HG03095 (cell line): ENCODE measurements around the gene DEUP1.

Source experiments
- ATAC-seq: cut with Tn5 transposase; IDR thresholded peaks from one replicate; pipeline ENCODE4 v1.9.1; 2021; ENCODE audit warnings: moderate library complexity; ENCODE audit not compliant: unreplicated experiment

Gene DEUP1

DNA sequence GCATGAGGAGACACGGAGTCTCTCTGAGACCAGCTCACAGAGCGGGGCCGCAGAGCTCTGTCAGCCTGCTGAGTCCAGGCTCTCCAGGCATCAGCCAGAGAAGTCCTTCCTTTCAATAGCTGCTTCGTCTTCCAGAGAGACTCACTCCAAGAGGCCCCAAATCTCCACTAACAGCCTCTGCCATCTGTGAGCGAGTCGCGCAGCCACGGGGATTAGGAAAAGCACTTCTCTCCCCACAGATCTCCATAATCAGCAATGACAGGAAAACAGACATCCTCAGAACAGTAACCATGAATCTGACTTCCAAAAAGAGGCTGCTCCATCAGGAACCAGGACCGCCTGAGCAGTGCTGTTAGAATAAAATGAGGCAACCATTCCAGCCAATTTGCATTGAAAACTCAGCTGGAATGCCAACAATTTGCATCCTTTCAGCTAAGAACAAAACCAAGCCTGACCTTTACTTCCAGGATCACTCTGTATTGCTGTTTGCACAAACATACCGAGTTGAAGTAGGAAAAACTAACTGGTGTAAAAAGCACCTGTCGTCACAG lies 147.2 kb downstream of the DEUP1 start:
- ATAC-seq: no peak

DNA sequence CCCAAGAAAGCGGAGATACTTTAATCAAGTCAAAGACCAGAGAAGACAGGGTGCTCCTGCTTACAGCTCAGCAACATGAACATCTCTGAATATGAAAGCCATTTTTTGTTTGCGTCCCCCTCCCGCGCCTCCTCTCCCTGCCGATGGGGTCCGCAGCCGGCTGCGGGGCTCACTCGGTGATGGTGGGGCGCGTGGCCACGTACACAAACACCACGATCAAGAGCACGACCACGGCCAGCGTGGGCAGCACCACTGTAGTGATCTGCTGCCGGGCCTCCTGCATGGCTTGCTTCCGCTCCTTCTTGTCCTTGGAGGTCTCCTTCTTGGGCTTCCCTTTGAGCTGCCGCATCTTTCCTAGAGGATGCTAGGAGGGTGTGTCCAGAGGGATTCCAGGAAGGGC lies 148.3 kb downstream of the DEUP1 start:
- no peak for ATAC-seq

DNA sequence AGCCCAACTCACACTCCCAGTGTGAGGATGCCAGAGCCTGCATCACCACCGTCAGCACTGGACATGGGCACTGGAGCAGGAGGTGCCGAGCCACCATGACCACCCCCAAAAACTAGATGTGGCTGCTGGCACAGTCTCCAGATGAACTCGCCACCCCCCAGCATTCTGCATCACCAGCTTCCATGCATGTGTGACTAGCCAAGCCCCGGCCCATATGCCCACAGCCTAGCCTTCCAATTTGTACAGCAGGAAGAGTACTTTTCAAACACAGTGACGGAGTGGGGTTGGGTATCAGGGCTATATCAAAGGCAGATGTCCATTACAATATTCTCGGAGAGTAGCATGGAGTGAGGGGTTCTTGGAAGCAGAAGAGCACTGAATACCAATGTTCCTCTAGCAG lies 149.7 kb downstream of the DEUP1 start:
- no peak for ATAC-seq

DNA sequence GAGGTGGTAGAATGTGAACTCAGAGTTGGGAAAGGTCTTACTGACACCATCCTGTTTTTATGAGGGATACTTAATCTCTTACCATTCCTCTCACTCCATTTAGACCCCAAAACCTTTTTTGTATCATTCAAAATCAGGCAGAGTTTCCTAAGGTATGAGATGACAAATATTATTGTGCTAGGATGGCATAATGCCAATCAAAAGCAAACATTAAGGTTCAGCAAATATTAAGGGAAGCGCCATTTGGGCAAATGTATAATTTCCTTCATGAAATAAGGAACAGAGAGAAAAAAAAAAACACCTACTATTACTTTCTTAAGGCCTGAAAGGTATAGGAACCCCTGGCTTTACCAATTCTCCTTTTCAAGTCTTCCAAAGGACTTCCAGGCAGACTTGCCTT lies 150.2 kb downstream of the DEUP1 start:
- ATAC-seq: no peak

DNA sequence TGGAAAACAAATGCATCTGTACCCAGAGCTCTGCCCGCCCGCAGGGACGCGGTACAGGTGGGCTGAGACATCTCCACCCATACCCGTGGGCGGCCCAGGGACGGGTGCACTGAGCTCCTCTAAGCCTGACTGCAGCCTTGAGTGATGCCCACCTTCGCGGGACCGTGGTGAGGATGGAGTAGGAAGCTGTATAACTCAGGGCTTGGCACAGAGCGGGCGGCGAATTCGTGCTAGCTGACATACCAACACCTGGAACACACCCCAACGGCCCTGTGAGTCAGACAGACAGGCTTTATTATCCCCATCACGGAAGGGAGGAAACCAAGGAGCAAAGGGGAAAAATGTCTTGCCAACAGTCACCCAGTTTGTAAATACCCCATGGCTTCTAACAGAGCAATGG lies 150.7 kb downstream of the DEUP1 start:
- ATAC-seq: no peak

DNA sequence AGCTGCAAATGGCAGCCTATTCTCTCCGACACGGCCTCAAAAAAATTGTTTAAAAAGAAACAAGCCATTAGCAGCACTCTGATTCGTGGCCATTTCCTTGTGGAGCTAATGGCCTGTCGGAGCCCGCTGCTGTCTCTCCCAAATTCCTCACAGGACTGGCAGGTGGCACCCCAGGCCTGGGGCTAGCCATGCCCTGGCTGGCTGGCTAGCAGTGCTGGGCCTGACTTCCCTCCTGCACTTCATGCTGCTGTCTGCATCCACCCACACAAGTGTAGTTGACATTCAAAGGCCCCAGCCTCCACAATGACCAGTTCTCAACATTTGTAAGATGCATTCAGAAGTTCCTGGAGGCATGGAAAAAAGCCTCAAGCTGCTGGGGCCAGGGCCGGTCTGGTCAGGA lies 151.2 kb downstream of the DEUP1 start:
- no peak for ATAC-seq

DNA sequence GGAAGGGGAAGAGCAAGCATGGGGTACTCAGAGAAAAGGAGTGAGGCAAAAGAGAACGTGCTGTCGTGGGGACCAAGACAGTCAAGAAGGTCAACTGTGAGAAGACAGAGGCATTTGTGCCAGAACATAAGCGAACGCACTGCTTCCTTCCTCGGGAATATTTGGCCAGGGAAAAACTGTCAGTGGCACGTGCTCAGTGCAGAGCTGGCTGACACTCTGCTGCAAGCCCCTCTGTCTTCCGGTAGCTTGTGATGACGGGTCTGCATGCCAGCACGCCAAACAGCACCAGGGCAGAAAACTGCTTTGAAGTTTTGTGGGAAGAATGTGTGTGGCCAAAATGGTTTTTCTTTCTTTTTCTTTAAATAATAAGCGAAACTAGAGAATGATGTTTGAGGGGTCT lies 152.0 kb downstream of the DEUP1 start:
- no peak for ATAC-seq

DNA sequence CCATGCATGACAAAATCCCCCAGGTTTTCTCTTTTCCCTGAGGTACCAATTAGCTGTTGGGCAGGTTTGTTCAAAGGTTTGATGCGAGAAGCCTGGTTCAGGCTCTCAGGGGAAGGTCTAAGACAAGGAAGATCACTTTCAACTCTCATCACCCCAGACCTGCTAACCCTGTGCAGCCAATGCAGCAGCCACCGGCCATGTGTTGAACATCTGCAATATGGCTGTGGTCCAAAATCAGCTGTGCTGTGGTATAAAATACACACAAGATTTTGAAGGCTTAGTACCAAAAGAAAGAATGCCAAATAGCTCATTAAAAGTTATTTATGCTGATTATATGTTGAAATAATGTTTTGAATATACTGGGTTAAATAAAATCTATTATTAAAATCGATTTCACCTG lies 154.2 kb downstream of the DEUP1 start:
- ATAC-seq: no peak

DNA sequence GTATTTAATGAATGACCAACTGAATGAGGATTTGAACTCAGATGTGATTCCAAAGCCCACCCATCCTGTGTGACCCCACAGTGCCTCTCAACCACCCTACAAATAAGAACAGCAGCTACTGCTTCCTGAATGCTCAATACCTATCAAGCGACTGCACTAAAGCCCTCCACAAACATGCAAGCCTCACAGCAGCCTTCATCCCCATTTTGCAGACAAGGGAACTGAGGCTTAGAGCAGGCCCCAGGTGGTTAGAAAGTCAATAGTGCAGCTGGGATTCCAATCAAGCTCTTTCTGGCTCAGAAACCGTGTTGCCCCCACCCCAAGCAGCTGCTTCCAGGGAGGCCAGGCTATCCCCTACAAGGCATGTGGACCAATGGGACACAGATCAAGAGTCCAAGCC lies 155.4 kb downstream of the DEUP1 start:
- no peak for ATAC-seq

DNA sequence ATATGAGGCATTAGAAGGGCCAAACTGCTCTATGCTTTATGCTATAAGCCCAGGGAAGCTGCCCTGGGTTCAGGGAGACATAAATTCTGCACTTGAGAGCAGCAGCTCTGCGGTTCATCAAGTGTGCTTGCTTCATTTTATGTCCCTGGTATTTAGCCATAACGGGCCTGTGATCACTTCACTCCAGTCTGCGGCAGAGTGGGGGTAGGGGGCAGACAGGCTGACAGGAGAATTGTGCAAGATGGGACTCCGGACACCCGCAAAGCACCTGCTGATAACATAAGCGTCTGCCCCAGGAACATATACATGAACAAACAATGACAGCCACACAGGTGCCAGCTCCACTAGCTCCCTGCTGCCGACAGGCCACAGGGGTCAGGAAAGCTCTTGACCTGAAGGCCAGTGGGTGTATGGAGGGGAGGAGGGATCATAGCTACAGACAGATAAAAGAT lies 156.5 kb downstream of the DEUP1 start:
- no peak for ATAC-seq
